ENCODE measurements around the gene SNTG2.
A peak's percentile ranks its signal among the peaks of the same experiment; 100 is the strongest.
"Not testable (repeated sequence)": the region's sequence is repeated elsewhere in the genome, so short reads cannot be mapped to it uniquely, and the experiment has no call there.

The SNTG2 gene

DNA sequence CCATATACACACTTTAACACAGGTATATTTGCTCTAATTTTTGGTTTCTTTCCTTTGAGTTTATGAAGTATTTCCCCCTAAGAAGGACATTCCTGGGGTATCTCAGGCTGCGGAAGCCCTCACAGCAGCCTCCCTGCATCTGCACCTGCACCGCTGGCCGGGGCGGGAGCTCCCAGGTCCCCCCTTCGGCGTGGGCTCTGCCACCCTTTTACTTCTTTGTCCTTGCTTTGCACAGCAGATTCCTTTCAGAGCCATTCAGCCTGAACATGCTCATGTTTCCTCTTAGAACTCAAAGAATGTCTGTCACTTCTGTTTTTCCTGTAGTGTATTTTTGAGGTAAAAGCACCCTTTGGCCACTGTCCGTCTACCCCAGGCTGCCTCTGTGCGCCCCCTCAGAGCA is 146.5 kb downstream of the SNTG2 start:
- Mint-ChIP-seq H3K4me3 (no peak overlapping the region), H3K4me1 (peaks cover 10% of the 10 kb centered on the region), H3K27me3 (no peaks in the 10 kb centered on the region), H3K9me3 (no peaks in the 10 kb centered on the region), H3K27ac (peak overlapping the region in 1 of 2 donors; percentile 19)
- ATAC-seq (no peak), DNase-seq (no peak)

DNA sequence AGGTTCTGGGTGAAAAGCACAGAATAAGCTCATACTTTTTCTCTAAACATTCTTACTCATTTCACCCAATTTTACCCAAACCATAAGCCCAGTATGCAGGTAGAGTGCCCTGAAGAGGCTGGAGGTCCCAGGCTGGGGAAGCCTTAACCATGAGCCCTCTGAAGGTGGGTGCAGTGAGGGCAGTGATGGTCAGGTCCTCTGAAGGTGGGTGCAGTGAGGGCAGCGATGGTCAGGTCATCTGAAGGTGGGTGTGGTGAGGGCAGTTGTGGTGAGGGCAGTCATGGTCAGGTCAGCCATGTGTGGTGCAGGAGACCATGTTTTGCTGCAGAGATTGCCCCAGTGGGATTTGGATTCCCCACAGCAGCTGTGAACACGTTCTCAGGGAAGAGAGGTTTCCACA is 148.8 kb downstream of the SNTG2 start:
- Mint-ChIP-seq H3K4me1 (peaks cover 7% of the 10 kb centered on the region), H3K9me3 (no peaks in the 10 kb centered on the region), H3K27me3 (no peaks in the 10 kb centered on the region), H3K27ac (no peak overlapping the region), H3K4me3 (no peak overlapping the region)
- DNase-seq (no peak), ATAC-seq (no peak)

GRCh38 chr2:1101011-1101782 is 150.5 kb downstream of the SNTG2 start:
- Mint-ChIP-seq H3K4me1 (peaks cover 7% of the 10 kb centered on the region), H3K4me3 (no peak overlapping the region), H3K9me3 (no peaks in the 10 kb centered on the region), H3K27ac (peak overlapping the region; percentile 2 to 75), H3K27me3 (no peaks in the 10 kb centered on the region)
- DNase-seq (no peak), ATAC-seq (no peak)

- Mint-ChIP-seq H3K27ac (no peak overlapping the region), H3K9me3 (no peaks in the 10 kb centered on the region), H3K4me1 (peaks cover 7% of the 10 kb centered on the region), H3K27me3 (no peaks in the 10 kb centered on the region), H3K4me3 (no peak overlapping the region)
- no peak for DNase-seq
- ATAC-seq = no peak
These were observed 151.4 kb downstream of the SNTG2 start for GRCh38 chr2:1101982-1102590.

DNA sequence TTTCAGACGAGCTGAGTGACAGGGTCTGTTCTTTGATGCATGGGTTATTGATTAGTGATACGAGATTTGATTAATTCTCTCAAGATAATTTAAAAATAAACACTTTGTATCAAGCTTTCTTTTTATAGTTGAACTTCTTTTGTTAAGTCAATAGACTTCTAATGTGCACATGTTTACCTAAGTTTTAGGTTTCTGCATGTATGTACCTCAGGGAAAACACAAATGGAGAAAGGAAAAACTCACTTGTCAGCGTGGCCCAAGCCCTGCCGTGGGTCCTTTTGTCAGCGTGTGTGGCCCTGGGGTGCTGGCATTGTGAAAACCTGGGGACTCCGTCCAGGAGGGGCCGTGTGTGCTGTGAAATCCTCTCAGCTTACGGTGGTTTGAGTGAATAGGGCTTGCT is 153.7 kb downstream of the SNTG2 start:
- Mint-ChIP-seq H3K9me3 (no peaks in the 10 kb centered on the region), H3K27ac (no peak overlapping the region)
- no peak for DNase-seq

DNA sequence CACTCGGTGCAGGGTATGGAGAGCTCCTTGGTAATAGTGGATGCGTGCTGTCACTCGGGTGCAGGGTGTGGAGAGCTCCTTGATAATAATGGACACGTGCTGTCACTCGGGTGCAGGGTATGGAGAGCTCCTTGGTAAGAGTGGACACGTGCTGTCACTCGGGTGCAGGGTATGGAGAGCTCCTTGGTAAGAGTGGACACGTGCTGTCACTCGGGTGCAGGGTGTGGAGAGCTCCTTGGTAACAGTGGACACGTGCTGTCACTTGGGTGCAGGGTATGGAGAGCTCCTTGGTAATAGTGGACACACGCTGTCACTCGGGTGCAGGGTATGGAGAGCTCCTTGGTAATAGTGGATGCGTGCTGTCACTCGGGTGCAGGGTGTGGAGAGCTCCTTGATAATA is 155.7 kb downstream of the SNTG2 start:
- H3K27ac Mint-ChIP-seq, H3K9me3 Mint-ChIP-seq, DNase-seq, ATAC-seq, H3K4me3 Mint-ChIP-seq, H3K4me1 Mint-ChIP-seq, H3K27me3 Mint-ChIP-seq: not testable (repeated sequence)

More for the DNA sequence above, 153.7 kb downstream of the SNTG2 start:
- no peak for ATAC-seq
- Mint-ChIP-seq H3K4me3 (no peak overlapping the region), H3K4me1 (peaks cover 7% of the 10 kb centered on the region), H3K27me3 (no peaks in the 10 kb centered on the region)

DNA sequence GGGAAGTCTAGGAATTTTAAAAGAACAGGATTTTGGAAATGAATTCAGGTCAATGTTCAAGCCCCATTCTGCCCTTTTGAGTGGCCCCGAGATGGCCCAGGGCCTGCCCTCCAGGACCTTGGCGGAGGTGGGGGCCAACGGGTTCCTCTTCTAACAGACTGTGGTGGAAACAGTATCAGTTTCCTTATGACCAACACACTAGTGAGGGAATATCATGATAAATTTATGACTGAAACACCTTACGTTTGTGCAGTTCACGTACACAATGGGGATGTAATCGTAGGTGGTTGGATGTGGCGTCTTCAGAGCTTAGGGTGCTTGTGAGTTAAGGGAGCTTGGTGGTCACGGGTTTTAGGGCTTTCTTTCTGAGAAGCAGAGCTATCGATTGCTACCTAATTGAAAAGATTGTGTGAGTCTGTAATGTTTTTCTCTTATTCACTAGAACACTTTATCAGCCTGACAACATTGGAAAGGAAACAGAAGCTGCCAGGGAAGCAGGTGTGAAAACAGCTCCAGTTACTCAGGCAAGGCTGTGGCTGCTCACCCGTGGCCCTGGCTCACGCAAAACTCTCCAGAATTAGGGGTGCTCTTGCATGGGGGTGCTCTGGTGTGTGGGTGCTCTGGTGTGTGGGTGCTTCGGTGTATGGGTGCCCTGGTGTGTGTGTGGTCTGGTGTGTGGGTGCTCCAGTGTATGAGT is 165.3 kb downstream of the SNTG2 start:
- H3K4me1 Mint-ChIP-seq = peaks cover 20% of the 10 kb centered on the region
- H3K27ac Mint-ChIP-seq = peak overlapping the region in 1 of 2 donors; percentile 6
- no peaks in the 10 kb centered on the region for H3K27me3 Mint-ChIP-seq

GRCh38 chr2:1117569-1117968 is 166.9 kb downstream of the SNTG2 start:
- H3K4me1 Mint-ChIP-seq = peaks cover 20% of the 10 kb centered on the region
- peaks cover 23 to 39% of the 10 kb centered on the region in 2 donors for H3K9me3 Mint-ChIP-seq
- no peak for DNase-seq
- no peak overlapping the region for H3K4me3 Mint-ChIP-seq
- no peak overlapping the region for H3K27ac Mint-ChIP-seq
- no peak for ATAC-seq
- no peaks in the 10 kb centered on the region for H3K27me3 Mint-ChIP-seq

More for the DNA sequence above, 165.3 kb downstream of the SNTG2 start:
- ATAC-seq (no peak), DNase-seq (no peak)
- no peak overlapping the region for H3K4me3 Mint-ChIP-seq
- H3K9me3 Mint-ChIP-seq = peaks cover 30 to 55% of the 10 kb centered on the region in 2 donors

GRCh38 chr2:1125217-1125616 is 174.6 kb downstream of the SNTG2 start:
- H3K27me3 Mint-ChIP-seq = no peaks in the 10 kb centered on the region
- H3K9me3 Mint-ChIP-seq = peaks cover 0 to 5% of the 10 kb centered on the region in 2 donors
- H3K27ac Mint-ChIP-seq = no peak overlapping the region
- ATAC-seq = no peak
- no peak for DNase-seq
- no peak overlapping the region for H3K4me3 Mint-ChIP-seq
- H3K4me1 Mint-ChIP-seq = no peaks in the 10 kb centered on the region

DNA sequence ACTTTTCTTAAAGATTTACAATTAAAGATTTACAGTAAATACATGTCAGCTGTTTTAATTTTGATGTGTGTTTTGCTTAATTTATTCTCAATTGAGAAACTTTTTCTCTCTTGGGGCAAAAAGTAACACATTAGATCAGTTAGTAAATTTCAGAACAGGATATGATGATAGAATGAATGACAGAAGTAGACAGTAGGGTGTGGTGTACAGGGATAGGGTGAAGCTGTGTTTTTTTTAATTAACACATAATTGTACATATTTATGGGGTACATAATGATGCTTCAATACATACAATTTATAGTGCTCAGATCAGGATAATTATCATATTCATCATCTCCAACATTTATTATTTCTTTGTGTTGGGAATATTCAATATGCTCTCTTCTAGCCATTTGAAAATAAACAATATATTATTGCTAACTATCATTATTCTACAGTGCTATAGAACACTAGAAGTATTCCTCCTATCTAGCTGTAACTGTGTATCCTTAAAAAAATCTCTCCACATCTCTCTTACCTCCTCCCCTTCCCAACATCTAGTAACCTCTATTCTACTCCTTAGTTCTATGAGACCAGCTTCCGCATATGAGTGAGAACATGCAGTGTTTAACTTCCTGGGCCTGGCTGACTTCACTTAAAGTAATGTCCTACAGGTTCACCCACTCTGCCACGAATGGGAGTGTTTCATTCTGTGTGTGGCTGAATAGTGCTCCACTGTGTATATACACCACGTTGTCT is 175.2 kb downstream of the SNTG2 start:
- ATAC-seq (no peak), DNase-seq (no peak)
- Mint-ChIP-seq H3K27ac (no peak overlapping the region), H3K27me3 (no peaks in the 10 kb centered on the region), H3K4me1 (no peaks in the 10 kb centered on the region), H3K9me3 (peaks cover 0 to 5% of the 10 kb centered on the region in 2 donors), H3K4me3 (no peak overlapping the region)

- Mint-ChIP-seq H3K27me3 (no peaks in the 10 kb centered on the region), H3K9me3 (no peaks in the 10 kb centered on the region), H3K4me3 (no peak overlapping the region), H3K4me1 (peaks cover 18% of the 10 kb centered on the region), H3K27ac (no peak overlapping the region)
- ATAC-seq (no peak), DNase-seq (no peak)
These were observed 179.3 kb downstream of the SNTG2 start for GRCh38 chr2:1129982-1130381.

GRCh38 chr2:1130922-1131321 is 180.3 kb downstream of the SNTG2 start:
- H3K27me3 Mint-ChIP-seq = no peaks in the 10 kb centered on the region
- H3K4me1 Mint-ChIP-seq = peaks cover 20% of the 10 kb centered on the region
- no peak overlapping the region for H3K4me3 Mint-ChIP-seq
- ATAC-seq (no peak), DNase-seq (no peak)
- H3K9me3 Mint-ChIP-seq = no peaks in the 10 kb centered on the region
- H3K27ac Mint-ChIP-seq = no peak overlapping the region

DNA sequence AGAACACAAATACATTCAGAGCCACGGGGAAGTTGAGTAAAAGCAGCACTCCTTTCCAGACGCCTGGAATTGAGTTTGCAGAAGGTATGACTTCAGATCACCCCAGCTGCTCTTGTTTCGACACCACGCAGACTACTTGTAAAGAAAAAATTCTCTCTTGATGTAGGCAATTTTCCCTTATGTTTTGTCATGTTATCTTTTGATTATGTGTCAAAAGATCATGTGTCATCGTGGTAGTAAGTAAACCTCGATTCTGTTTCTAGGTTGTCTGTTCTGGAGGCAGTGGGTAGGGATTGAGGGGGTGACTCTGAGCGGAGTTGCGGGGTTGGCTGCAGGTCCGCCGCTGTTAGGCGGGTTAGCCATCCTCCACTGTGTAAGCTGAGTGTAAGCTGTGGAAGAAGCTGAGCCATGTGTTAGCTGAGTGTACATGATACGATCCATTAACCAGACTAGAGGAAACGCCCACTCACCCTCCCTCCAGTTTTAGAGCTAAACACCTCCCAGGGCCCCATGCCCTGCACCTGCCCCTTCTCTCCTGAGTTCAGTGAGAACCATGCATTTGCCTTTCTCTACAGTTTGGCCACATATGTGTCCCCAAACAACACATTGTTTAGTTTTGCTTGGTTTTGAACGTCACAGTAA is 181.8 kb downstream of the SNTG2 start:
- DNase-seq (peak; percentile 27 to 41), ATAC-seq (peak; percentile 94)

GRCh38 chr2:1133896-1134295 is 183.2 kb downstream of the SNTG2 start:
- ATAC-seq, H3K27me3 Mint-ChIP-seq, H3K9me3 Mint-ChIP-seq: not testable (repeated sequence)
- Mint-ChIP-seq H3K4me3 (peak overlapping the region; percentile 69 to 81), H3K4me1 (peaks cover 45% of the 10 kb centered on the region), H3K27ac (peak overlapping the region in 1 of 2 donors; percentile 42)
- DNase-seq = peak; percentile 12 to 27

More for the DNA sequence above, 181.8 kb downstream of the SNTG2 start:
- no peak overlapping the region for H3K4me3 Mint-ChIP-seq
- no peaks in the 10 kb centered on the region for H3K9me3 Mint-ChIP-seq
- H3K27ac Mint-ChIP-seq = no peak overlapping the region
- H3K27me3 Mint-ChIP-seq = no peaks in the 10 kb centered on the region
- H3K4me1 Mint-ChIP-seq = peaks cover 34% of the 10 kb centered on the region

GRCh38 chr2:1134629-1135028 is 184.0 kb downstream of the SNTG2 start:
- Mint-ChIP-seq H3K4me1 (peaks cover 45% of the 10 kb centered on the region), H3K27ac (no peak overlapping the region), H3K27me3 (peaks cover 9% of the 10 kb centered on the region), H3K9me3 (no peaks in the 10 kb centered on the region), H3K4me3 (no peak overlapping the region)
- ATAC-seq (no peak), DNase-seq (no peak)
